Measurements from ENCODE around the gene TNFSF4.
"Not testable (repeated sequence)": the region's sequence is repeated elsewhere in the genome, so short reads cannot be mapped to it uniquely, and the experiment has no call there.

Gene TNFSF4

DNA sequence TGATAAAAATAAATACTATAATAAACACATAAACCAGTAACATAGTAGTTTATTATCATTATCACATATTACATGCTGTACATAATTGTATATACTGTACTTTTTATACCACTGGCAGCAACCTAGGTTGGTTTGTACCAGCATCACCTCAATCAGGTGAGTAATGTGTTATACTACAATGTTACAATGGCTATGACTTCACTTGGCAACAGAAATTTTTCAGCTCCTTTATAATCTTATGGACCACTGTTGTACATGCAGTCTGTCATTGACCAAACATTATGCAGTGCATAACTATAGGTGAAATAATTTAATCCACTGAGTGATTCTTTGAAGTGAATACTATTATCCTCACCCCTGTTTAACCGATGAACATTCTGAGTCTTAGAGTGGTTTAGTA, 44.5 kb downstream of the TNFSF4 start:
- Histone ChIP-seq H3K4me1 (ENCODE audit: control insufficient read depth, insufficient read depth, low read length) (no peaks in the 10 kb centered on the region), H3K9ac (ENCODE audit: low read length in 2 of 2) (no peak overlapping the region), H3K9me3 (ENCODE audit: control insufficient read depth in 2 of 2, low read length in 2 of 2) (no peaks in the 10 kb centered on the region), H3K36me3 (ENCODE audit: control insufficient read depth in 2 of 2, insufficient read depth in 2 of 2, low read length in 2 of 2) (no peaks in the 10 kb centered on the region), H3K27me3 (ENCODE audit: control insufficient read depth in 1 of 2, insufficient read depth in 2 of 2, low read length in 2 of 2) (no peaks in the 10 kb centered on the region), H3K27ac (ENCODE audit: low read length) (no peak overlapping the region), H3K4me3 (ENCODE audit: low read length in 2 of 2) (no peak overlapping the region)

GRCh38 chr1:173161510-173162221, 45.5 kb downstream of the TNFSF4 start:
- no peaks in the 10 kb centered on the region for H3K4me1 ChIP-seq (ENCODE audit: control insufficient read depth, insufficient read depth, low read length)
- no peak overlapping the region for H3K27ac ChIP-seq (ENCODE audit: low read length)
- H3K9ac ChIP-seq (ENCODE audit: low read length in 2 of 2), result no peak overlapping the region
- no peak overlapping the region for H3K4me3 ChIP-seq (ENCODE audit: low read length in 2 of 2)
- H3K9me3 ChIP-seq (ENCODE audit: control insufficient read depth in 2 of 2, low read length in 2 of 2), result no peaks in the 10 kb centered on the region
- no peaks in the 10 kb centered on the region for H3K36me3 ChIP-seq (ENCODE audit: control insufficient read depth in 2 of 2, insufficient read depth in 2 of 2, low read length in 2 of 2)
- no peaks in the 10 kb centered on the region for H3K27me3 ChIP-seq (ENCODE audit: control insufficient read depth in 1 of 2, insufficient read depth in 2 of 2, low read length in 2 of 2)

GRCh38 chr1:173153964-173154363, 53.2 kb downstream of the TNFSF4 start:
- H3K4me3 ChIP-seq (ENCODE audit: low read length in 2 of 2); H3K9ac ChIP-seq (ENCODE audit: low read length in 2 of 2); H3K27ac ChIP-seq (ENCODE audit: low read length); H3K27me3 ChIP-seq (ENCODE audit: control insufficient read depth in 1 of 2, insufficient read depth in 2 of 2, low read length in 2 of 2); H3K4me1 ChIP-seq (ENCODE audit: control insufficient read depth, insufficient read depth, low read length); H3K36me3 ChIP-seq (ENCODE audit: control insufficient read depth in 2 of 2, insufficient read depth in 2 of 2, low read length in 2 of 2); H3K9me3 ChIP-seq (ENCODE audit: control insufficient read depth in 2 of 2, low read length in 2 of 2): not testable (repeated sequence)

- Histone ChIP-seq H3K9me3 (ENCODE audit: control insufficient read depth in 2 of 2, low read length in 2 of 2) (peaks cover 0 to 7% of the 10 kb centered on the region in 2 donors), H3K27ac (ENCODE audit: low read length) (no peak overlapping the region), H3K27me3 (ENCODE audit: control insufficient read depth in 1 of 2, insufficient read depth in 2 of 2, low read length in 2 of 2) (no peaks in the 10 kb centered on the region), H3K4me3 (ENCODE audit: low read length in 2 of 2) (no peak overlapping the region), H3K36me3 (ENCODE audit: control insufficient read depth in 2 of 2, insufficient read depth in 2 of 2, low read length in 2 of 2) (no peaks in the 10 kb centered on the region), H3K9ac (ENCODE audit: low read length in 2 of 2) (no peak overlapping the region), H3K4me1 (ENCODE audit: control insufficient read depth, insufficient read depth, low read length) (no peaks in the 10 kb centered on the region)
These were observed 53.6 kb downstream of the TNFSF4 start for GRCh38 chr1:173153503-173153902.

- Histone ChIP-seq H3K4me1 (ENCODE audit: control insufficient read depth, insufficient read depth, low read length) (no peaks in the 10 kb centered on the region), H3K36me3 (ENCODE audit: control insufficient read depth in 2 of 2, insufficient read depth in 2 of 2, low read length in 2 of 2) (no peaks in the 10 kb centered on the region), H3K4me3 (ENCODE audit: low read length in 2 of 2) (no peak overlapping the region), H3K27me3 (ENCODE audit: control insufficient read depth in 1 of 2, insufficient read depth in 2 of 2, low read length in 2 of 2) (no peaks in the 10 kb centered on the region), H3K27ac (ENCODE audit: low read length) (no peak overlapping the region), H3K9ac (ENCODE audit: low read length in 2 of 2) (no peak overlapping the region), H3K9me3 (ENCODE audit: control insufficient read depth in 2 of 2, low read length in 2 of 2) (peaks cover 0 to 7% of the 10 kb centered on the region in 2 donors)
These were observed 54.5 kb downstream of the TNFSF4 start for GRCh38 chr1:173152598-173152997.

- H3K9ac ChIP-seq (ENCODE audit: low read length in 2 of 2), result no peak overlapping the region
- no peaks in the 10 kb centered on the region for H3K27me3 ChIP-seq (ENCODE audit: control insufficient read depth in 1 of 2, insufficient read depth in 2 of 2, low read length in 2 of 2)
- no peaks in the 10 kb centered on the region for H3K4me1 ChIP-seq (ENCODE audit: control insufficient read depth, insufficient read depth, low read length)
- no peaks in the 10 kb centered on the region for H3K36me3 ChIP-seq (ENCODE audit: control insufficient read depth in 2 of 2, insufficient read depth in 2 of 2, low read length in 2 of 2)
- H3K9me3 ChIP-seq (ENCODE audit: control insufficient read depth in 2 of 2, low read length in 2 of 2), result peaks cover 0 to 7% of the 10 kb centered on the region in 2 donors
- no peak overlapping the region for H3K27ac ChIP-seq (ENCODE audit: low read length)
- no peak overlapping the region for H3K4me3 ChIP-seq (ENCODE audit: low read length in 2 of 2)
These were observed 56.3 kb downstream of the TNFSF4 start for GRCh38 chr1:173150795-173151194.

DNA sequence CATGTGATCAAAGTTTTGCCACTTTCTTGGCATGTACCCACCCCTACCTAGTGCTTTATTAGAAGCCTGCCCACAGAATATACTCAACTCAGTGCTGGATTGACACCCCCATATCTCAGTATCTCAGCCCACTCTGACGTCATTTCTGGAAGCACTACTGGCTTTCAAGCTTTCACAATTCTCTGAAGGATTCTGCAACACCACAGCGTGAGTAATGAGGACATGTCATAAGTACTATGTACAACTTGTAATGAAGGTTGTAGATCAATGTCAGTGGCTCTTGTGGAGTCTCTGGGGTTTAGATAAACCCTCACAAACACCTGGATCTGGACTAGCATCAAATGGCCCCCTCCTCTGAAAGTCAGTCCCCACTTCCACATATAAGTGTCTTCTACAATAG, 57.2 kb downstream of the TNFSF4 start:
- Histone ChIP-seq H3K27me3 (ENCODE audit: control insufficient read depth in 1 of 2, insufficient read depth in 2 of 2, low read length in 2 of 2) (no peaks in the 10 kb centered on the region), H3K27ac (ENCODE audit: low read length) (no peak overlapping the region), H3K9ac (ENCODE audit: low read length in 2 of 2) (no peak overlapping the region), H3K36me3 (ENCODE audit: control insufficient read depth in 2 of 2, insufficient read depth in 2 of 2, low read length in 2 of 2) (no peaks in the 10 kb centered on the region), H3K9me3 (ENCODE audit: control insufficient read depth in 2 of 2, low read length in 2 of 2) (peaks cover 0 to 7% of the 10 kb centered on the region in 2 donors), H3K4me3 (ENCODE audit: low read length in 2 of 2) (no peak overlapping the region), H3K4me1 (ENCODE audit: control insufficient read depth, insufficient read depth, low read length) (no peaks in the 10 kb centered on the region)

- Histone ChIP-seq H3K27me3 (ENCODE audit: control insufficient read depth in 1 of 2, insufficient read depth in 2 of 2, low read length in 2 of 2) (no peaks in the 10 kb centered on the region), H3K4me1 (ENCODE audit: control insufficient read depth, insufficient read depth, low read length) (no peaks in the 10 kb centered on the region), H3K9ac (ENCODE audit: low read length in 2 of 2) (no peak overlapping the region), H3K4me3 (ENCODE audit: low read length in 2 of 2) (no peak overlapping the region), H3K9me3 (ENCODE audit: control insufficient read depth in 2 of 2, low read length in 2 of 2) (peaks cover 0 to 5% of the 10 kb centered on the region in 2 donors), H3K36me3 (ENCODE audit: control insufficient read depth in 2 of 2, insufficient read depth in 2 of 2, low read length in 2 of 2) (no peaks in the 10 kb centered on the region), H3K27ac (ENCODE audit: low read length) (no peak overlapping the region)
These were observed 58.2 kb downstream of the TNFSF4 start for GRCh38 chr1:173148971-173149370.

DNA sequence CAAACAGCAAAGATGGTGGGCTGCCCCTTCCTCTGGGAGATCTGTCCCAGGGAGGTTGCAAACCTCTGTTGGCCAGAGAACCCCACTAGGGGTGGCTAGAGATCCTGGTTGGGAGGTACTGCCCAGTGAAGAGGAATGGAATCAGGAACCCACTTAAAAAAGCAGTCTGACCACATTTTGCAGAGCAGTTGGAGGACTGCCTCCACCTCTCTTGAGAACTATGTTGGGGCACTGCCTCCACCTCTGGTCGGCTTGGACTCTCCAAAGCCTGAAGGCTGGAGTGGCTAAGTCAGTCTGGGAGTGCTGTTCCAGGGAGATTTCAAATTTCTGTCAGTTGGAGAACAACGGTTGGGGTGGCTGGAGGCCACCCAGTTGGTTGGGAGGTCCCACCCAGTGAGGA, 58.6 kb downstream of the TNFSF4 start:
- Histone ChIP-seq H3K4me1 (ENCODE audit: control insufficient read depth, insufficient read depth, low read length) (no peaks in the 10 kb centered on the region), H3K27me3 (ENCODE audit: control insufficient read depth in 1 of 2, insufficient read depth in 2 of 2, low read length in 2 of 2) (no peaks in the 10 kb centered on the region), H3K36me3 (ENCODE audit: control insufficient read depth in 2 of 2, insufficient read depth in 2 of 2, low read length in 2 of 2) (no peaks in the 10 kb centered on the region), H3K9me3 (ENCODE audit: control insufficient read depth in 2 of 2, low read length in 2 of 2) (peaks cover 0 to 1% of the 10 kb centered on the region in 2 donors), H3K27ac (ENCODE audit: low read length) (no peak overlapping the region), H3K9ac (ENCODE audit: low read length in 2 of 2) (no peak overlapping the region), H3K4me3 (ENCODE audit: low read length in 2 of 2) (no peak overlapping the region)

DNA sequence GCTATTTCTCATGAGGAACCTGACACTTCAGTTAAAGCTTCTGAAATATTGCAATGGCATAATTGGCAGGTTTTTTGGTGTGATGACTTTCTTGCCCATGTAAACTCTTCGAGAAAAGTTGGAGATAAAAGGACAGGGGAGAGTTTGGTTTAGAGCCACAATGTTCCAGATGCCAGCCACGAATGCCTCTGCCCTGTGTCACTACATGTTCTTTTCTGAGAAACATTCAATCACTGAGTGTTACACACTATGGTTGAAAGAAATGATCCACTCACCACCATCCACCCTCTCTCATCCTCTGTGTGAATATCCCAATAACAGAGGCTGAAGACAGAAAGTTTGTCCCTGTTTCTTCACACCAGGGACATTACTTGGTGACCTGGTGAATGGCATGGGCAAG, 66.4 kb downstream of the TNFSF4 start:
- H3K4me3 ChIP-seq (ENCODE audit: low read length in 2 of 2), result no peak overlapping the region
- H3K4me1 ChIP-seq (ENCODE audit: control insufficient read depth, insufficient read depth, low read length), result no peaks in the 10 kb centered on the region
- H3K36me3 ChIP-seq (ENCODE audit: control insufficient read depth in 2 of 2, insufficient read depth in 2 of 2, low read length in 2 of 2), result no peaks in the 10 kb centered on the region
- H3K27me3 ChIP-seq (ENCODE audit: control insufficient read depth in 1 of 2, insufficient read depth in 2 of 2, low read length in 2 of 2), result no peaks in the 10 kb centered on the region
- H3K9ac ChIP-seq (ENCODE audit: low read length in 2 of 2), result no peak overlapping the region
- H3K27ac ChIP-seq (ENCODE audit: low read length), result no peak overlapping the region
- peaks cover 0 to 18% of the 10 kb centered on the region in 2 donors for H3K9me3 ChIP-seq (ENCODE audit: control insufficient read depth in 2 of 2, low read length in 2 of 2)

DNA sequence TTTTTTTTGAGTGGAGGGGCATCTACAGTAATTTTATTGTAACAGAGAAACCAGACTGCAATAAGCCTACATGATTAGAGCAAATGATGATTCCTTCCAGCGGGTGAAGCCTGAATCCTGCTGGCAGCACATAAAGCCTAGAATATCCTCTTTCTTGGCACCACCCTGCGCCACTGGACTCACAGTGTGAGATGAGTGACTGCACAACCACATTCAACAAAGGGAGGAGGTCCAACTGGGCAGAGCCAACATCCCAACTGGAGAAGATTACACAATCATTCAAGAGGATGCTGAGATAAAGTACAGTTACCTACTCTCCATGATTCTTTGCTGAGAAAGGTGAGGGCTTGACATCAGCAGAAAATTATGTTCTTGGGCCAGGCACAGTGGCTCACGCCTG, 67.4 kb downstream of the TNFSF4 start:
- no peak overlapping the region for H3K4me3 ChIP-seq (ENCODE audit: low read length in 2 of 2)
- H3K9me3 ChIP-seq (ENCODE audit: control insufficient read depth in 2 of 2, low read length in 2 of 2), result peaks cover 0 to 18% of the 10 kb centered on the region in 2 donors
- no peak overlapping the region for H3K9ac ChIP-seq (ENCODE audit: low read length in 2 of 2)
- H3K27ac ChIP-seq (ENCODE audit: low read length), result no peak overlapping the region
- H3K27me3 ChIP-seq (ENCODE audit: control insufficient read depth in 1 of 2, insufficient read depth in 2 of 2, low read length in 2 of 2), result no peaks in the 10 kb centered on the region
- no peaks in the 10 kb centered on the region for H3K36me3 ChIP-seq (ENCODE audit: control insufficient read depth in 2 of 2, insufficient read depth in 2 of 2, low read length in 2 of 2)
- no peaks in the 10 kb centered on the region for H3K4me1 ChIP-seq (ENCODE audit: control insufficient read depth, insufficient read depth, low read length)
